NCI-H2029 treated with DMSO at 0.1 percent for 48 hours (cell line): Measurements from ENCODE around the gene NR2F1-AS1.
"Not testable (repeated sequence)": the region's sequence is repeated elsewhere in the genome, so short reads cannot be mapped to it uniquely, and the experiment has no call there.

Experiments
- DNase-seq: peaks from one replicate; lab custom pipeline; 2025; lab: John Stamatoyannopoulos, UW

NR2F1-AS1 gene

DNA sequence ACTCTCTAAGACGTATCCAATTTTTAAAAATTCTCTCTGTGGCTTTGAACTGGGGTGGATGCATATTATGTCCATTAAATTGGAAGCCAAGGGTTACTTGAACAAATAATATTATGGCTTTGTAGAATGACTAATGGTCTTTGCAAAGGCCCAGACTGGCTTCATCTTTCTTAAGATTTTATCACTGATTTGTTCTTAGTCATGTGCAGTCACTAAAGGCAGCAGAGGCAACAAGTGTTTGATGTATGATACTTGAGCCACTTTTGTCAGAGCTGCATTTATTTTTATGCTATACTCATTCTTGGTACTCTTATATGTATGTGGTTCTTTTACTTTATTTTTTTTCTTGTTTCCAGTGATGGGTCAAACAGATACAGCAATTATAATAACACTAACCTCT is 152.2 kb downstream of the NR2F1-AS1 start:
- DNase-seq, result no peak

DNA sequence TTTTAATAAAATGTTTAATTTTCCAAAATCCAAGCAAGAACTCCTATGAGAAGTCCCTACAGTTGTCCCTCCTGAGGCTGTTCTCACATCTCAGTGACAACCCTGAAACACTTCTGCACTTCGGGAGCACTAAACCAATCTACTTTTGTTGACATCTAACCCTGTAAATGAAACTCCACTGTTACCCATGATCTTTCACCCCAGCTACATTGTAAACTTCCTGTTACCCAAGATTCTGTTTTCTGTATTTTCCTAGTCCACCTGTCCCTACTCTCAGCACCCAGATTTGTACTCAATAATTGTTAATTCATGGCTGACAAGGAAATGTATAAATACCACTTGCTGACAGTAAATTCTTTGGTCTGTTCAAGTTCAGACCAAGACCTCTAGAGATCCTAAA is 153.7 kb downstream of the NR2F1-AS1 start:
- DNase-seq, result no peak

DNA sequence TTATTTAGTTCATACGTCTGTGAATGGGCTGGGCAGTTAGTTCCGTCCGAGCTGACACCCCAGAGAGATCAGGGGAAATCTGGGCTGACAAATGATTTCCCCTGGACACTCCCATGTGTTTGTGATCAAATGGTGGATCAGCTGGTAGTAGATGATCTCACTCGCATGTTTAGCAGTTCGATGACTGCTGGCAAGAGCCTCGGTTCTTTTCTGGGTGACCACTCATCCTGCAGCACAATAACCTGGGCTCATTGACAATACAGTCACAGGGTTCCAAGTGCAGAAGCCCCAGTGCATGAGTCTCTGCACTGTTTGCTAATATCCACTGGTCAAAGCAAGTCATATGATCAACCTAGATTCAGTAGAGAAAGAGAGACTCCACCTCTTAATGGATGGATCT is 155.9 kb downstream of the NR2F1-AS1 start:
- DNase-seq, result no peak

DNA sequence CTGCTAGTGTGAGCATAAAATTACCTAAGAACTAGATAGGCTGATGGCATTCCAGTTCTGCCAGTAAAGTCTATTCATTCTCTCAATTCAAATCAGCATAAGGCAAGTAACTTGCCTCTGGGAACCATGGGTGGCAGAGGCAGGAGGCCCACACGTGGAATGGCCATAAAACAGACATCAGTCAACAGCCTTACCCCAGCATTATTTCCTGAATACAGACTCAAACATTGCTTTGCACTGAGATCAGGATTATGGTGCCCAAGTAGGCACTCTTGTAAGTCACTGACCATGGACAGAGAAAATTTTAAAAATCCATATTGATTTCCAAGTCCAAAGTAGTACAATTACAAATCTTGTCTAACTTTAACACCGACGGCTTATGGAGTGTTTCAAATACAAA is 157.7 kb downstream of the NR2F1-AS1 start:
- no peak for DNase-seq

DNA sequence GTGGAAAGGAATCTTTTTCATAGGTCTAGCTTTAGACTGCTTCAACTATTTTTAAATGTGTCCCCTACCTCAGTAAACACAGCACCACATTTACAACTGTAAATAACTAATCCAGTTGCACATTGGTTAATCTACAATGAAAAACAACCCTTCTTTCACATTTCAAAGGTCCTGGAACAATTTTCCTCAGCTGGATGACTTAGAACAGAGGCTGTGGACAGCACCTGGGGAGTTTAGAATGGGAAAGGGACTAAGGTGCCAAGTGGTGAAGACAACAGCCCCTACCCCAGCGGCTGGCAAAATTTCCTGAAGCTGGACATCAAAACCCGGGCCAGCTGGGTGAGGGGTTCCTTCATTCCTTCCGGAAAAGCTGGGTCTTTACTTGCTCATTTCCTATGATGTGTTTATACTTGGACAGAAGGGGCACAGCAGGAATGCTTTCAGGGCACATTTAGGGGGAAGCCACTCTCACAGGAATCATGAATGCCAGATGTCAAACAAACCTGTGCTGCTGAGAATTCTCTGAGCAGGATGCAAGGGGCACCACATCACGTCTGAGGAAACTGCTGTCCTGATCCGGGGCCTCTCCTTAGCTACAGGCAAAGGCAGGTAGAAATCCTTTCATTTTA is 158.3 kb downstream of the NR2F1-AS1 start:
- DNase-seq, result no peak

DNA sequence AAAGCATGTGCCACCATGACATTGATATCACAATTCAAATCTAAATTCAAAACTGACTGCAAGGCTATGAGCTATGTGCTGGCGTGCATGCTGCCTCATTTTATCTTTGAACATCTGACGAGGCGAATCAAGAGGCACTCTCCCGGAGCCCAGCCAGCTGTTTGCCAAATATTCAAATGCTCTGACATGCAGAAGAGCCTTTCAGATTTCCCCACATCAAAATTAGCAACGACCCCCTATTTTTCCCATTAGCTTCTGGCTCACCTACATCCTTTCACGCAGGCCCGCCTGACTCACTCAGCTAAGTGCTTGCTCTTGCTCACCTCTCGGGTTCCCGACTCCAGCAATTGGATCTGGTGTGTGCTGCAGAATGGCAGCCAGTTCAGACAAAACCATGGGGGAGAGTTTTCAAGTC is 159.0 kb downstream of the NR2F1-AS1 start:
- DNase-seq, result no peak

DNA sequence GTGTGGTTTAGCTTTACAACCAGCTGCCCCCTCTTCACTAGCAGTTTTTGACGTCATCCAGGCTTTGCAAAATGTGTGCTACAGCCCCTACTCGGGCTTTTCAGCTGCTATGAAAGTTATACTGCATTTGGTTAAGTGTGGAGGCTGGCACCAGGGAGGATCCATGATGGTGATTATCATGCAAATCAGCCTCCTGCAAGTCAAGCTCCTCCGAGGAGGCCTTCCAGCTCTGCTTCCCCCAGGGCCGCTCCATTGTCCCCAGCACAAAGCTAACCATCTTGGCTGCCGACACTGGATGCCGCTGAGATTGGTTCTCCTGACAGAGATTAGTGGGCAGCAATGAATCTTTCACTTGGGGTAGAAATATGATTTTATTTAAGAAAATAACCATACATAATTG is 159.6 kb downstream of the NR2F1-AS1 start:
- DNase-seq, result no peak

DNA sequence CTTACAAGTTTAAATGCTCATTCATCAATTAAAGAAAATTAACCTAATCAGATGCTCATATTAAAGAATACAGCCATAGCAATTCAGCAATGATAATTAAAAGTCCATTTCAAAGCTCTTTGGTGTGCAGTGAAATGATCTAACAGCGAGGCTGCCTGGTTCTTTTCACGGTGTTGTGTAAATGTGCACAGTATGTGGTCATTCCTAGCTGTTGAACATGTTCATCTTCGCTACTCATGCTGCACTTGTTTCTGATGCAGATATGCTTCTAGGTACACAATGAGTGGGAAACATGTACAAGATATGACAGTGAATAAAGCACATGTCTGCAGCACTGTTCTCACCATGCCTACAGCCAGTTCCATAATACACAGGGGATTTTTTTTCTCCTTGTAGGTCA is 163.5 kb downstream of the NR2F1-AS1 start:
- DNase-seq, result no peak

DNA sequence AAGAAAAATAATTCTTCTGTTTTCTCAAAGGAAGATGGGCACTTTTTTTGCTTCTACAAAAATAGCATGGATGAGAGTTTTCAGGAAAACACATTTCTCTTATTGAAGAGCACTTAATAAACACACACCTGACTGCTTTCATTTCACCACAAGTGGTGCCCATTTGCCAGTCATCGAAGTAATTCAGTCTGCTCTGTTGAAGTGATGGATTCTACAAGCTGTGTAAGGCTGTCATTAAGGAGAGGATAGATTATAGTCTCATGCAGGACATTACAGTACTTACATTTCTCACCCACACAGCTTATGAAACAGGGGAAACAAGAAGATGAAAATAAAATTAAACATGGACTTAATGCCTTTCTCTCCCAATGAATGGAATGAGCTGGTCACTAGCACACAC is 165.2 kb downstream of the NR2F1-AS1 start:
- DNase-seq, result no peak

DNA sequence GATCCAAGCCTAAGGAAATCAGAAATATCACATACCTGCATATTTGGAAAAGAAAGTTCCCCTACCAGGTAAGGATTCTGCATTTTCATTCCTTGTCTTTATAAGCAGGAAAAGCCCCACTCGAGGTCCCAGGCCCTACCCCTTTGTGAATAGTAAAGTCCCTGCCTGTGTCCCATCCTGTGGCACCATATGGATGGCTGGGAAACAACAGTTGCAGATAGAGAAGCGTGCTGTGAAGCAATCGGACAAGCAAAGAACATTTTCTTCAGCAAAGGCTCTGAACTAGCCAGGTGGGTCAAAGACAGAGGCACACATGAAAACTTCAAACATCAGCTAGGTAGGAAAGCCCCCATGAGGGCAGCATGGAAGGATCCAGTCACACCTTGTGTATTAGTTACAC is 169.3 kb downstream of the NR2F1-AS1 start:
- no peak for DNase-seq

DNA sequence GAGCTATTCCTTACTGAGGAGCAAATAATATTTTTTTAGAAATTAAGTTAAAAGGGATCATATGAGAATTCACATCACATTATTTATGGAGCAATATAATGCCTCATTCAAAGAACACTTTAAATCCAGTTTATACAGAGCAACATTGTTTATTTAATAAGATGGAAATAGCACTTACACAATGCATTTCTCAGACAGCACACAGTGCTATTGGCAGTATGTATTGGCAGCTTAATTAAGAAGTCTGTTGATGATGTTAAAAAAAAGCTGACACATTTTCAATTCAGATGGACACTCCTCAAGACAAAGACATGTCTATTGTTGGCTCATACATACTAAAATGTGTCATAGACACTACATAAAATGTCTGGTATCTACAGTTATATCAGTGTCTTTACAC is 171.3 kb downstream of the NR2F1-AS1 start:
- no peak for DNase-seq

DNA sequence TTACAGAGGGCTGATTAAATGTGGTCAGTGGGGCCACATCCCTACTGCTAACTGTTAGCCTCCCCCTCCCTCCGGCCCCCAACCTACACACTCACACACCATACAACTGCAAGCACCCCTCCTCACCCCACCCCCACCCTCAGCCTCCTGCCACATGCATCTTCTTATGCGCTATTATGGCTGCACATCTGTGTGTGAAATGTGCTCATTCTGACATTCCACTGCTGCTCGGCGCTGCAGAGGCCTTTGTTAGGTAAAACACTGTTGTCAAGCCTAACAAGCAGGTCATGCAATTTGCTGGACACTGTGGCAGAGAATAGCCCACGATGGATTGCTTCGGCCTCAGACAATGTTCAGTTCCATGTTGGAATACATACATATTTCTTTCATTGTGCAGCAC is 173.6 kb downstream of the NR2F1-AS1 start:
- no peak for DNase-seq

DNA sequence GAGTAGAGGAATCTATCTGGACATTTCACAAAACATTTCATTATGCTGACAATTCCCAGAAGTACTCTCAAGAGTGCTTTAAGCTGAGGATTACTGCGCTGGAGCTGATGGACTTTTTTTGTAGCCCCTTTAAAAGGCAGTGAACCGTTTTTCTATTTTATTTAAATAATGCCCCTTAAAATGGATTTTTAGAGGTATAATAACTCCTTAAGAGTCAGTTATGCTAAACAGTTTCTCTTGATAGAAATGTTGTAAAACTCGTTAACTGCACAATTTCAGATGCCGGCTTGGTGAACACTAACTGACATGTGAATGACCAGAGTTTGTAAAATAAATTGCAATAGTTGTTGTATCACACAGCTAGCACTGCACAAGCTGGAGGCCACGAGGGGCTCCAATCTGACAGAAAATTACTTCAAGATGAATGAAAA is 174.0 kb downstream of the NR2F1-AS1 start:
- no peak for DNase-seq

DNA sequence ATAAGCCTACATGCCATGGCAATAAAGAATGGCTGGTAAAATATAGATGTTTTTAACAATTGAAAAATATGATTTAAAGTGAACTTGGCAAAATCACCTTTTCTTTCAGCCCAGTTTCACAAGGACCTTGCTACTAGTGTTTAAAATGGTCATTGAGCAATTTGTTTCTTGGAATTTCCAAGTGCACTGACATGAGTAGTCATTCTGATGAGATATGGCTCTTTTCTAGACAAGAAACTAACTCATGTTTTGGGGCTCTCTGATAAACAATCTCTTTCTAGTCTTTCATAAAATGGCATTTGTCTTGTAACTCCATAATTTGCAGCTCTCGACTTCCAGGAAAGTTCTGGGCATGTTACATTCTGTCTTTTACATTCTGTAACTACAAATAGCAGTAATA is 176.8 kb downstream of the NR2F1-AS1 start:
- no peak for DNase-seq

DNA sequence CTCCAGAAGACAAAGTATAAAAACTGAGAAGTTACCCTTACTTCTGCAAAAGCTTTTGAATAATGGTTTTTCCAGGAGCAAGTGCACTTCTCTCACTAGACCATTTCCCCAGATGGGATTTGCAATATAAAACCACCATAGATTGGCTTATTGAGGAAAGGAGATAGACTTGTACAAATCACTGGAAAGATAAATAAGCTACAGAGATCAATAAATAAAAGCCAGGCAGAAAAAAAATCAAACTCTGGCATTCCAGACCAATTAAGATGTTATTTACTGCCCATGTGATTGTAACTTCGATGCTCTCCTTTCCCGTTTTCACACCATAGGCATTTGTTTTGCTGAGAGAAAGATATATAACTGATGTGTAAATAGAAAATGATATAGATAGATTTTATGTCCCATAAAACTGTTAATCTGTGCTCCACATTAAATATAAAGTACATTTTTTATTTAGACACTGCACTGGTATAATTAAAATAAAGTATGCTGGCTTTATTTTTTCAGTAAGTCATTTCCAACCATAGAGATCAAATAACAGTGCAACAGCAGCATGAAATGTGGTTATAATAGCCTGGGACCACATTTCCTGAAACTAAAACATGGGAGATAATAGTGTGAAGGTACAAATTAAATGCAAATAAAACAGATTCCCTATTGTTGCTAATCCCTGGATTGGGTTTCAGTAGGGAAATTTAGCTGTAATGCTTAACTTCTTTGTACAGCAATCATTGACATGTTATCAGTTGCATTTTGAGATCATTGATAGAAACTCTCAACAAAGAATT is 177.7 kb downstream of the NR2F1-AS1 start:
- no peak for DNase-seq

DNA sequence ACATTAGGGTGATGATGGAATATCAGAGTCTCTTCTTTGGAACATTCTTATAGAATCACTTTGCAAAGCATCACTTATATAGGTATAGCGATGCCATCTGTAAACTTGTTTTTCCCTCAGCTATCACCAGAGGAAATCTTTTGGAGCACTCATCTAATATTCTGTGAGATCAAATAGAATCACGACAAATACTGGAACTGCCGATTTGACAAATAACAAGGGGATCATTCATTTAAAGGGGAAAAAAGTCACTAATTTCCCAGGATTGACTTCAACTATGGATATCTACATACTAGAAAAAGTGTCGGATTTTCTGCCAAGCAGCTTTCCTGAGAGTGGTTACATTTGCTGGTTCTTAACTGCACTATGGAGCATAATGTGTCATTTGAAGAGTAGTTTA is 178.6 kb downstream of the NR2F1-AS1 start:
- DNase-seq, result no peak

DNA sequence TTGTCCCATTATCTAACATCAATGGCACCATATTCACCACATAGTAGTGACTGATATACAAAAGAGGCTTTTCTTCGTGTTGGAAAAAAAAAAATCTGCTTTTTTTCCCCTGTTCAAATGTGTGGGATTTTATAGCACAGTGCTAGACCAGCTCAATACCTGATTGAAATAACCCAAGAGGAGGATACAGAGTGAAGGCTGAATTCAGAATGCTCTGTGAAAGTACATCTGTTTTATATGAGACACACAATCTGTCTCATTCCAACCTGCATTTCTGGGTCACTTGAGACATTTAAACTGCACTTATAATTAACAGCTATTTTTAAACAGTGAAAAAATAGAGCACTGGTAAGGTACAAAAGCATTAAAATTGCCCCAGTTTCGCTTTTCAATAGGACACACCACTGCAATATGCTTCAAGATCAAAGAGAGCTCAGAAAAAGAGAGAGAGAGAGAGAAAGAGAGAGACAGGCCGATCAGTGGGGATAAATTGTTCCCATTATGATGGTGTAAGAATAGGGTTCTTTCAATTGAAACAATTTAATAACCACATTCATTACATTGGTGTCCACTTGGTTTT is 179.3 kb downstream of the NR2F1-AS1 start:
- no peak for DNase-seq

DNA sequence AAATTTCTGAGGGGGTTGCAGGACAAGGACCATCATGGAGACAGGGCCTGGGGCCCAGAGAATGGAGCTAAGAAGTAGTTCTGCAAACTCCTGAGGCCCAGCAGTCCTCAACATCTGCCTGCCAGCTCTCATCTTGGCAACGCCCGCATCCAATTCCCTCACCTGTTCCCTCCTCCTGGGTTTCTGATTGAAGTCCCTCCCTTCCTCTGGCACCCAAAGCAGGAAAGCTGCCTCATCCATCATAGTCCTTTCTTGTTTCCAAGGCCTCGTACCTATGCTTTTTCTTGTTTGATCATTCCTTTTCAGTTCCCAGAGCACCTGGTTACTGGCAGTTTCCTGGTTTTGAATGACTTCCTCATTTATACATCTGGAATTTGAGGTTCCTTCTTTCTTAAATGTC is 181.3 kb downstream of the NR2F1-AS1 start:
- DNase-seq, result no peak

DNA sequence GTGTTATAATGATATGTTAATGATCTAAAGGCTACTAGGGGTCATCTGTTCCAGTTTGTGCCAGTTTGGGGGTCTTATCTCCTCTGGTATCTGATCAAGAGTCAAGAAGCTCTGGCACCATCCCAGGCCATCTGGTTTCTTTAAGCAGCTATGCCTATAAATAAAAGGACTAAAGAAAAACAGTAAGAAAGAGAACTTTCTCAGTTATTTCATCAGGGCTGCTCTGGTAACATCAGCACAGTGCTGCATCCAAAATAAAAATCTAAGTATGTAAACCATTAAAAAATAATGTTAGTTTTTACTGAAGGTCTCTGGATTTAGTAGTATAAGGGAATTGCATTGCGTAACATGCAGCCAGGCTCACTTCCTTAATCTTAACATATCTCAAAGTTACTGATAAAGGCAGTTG is 185.0 kb downstream of the NR2F1-AS1 start:
- DNase-seq, result no peak

DNA sequence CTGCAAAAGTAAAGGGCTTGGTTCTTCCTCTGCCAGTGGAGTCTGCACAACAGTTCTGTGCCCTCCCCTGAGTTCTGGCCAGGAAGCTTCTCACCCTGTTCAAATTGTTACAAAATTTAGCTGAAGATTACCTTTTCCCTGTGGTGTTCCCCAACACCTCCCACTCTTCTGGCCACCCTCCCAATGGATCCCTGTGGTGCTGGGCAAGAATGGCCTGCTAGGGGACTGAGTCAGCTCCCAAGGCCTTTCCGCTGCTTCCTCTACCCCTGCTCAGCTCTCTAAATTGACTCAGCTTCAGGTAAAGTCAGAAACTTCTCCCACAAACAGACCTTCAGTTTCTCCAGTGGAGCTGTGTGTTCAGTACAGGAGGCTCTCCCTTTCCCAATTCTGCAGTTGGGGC is 186.0 kb downstream of the NR2F1-AS1 start:
- DNase-seq, result no peak

DNA sequence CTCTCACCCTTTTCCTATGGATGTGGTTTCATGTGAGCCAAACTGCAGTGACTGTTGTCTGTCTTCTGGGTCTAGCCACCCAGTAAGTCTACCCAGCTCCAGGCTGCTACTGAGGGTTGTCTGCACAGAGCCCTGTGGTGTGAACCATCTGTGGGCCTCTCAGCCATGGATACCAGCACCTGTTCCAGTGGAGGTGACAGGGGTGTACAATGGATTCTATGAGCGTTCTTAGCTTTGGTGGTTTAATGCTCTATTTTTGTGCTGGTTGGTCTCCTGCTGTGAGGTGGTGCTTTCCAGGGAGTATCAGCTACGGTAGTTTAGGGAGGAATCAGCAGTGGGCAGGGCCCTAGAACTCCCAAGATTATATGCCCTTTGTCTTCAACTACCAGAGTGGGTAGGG is 186.7 kb downstream of the NR2F1-AS1 start:
- DNase-seq, result no peak

DNA sequence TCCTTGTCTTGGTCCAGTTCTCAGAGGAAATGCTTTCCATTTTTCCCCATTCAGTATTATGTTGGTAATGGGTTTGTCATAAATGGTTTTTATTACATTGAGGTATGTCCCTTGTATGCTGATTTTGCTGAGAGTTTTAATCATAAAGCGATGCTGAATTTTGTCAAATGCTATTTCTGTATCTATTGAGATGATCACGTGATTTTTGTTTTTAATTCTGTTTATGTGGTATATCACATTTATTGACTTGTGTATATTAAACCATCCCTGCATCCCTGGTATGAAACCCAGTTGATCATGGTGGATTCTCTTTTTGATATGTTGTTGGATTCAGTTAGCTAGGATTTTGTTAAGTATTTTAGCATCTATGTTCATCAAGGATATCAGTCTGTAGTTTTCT is 189.8 kb downstream of the NR2F1-AS1 start:
- not testable (repeated sequence) for DNase-seq

DNA sequence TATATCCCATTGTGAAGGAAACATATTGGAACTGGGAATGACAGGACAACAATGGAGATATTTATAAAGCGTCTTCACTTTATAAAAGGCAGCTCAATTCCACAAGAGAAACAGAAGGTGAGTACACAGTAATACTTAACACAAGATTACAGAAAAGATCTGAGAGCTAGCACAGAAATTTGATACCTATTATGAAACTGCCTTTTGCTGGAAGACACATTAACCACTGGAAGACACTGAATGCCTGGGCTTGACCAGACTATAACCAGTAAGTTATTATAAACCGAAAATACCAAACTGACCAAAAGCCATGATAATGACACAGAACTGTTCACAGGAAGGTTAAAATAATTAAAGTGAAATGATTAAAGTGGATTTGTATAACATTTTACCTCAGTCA is 195.4 kb downstream of the NR2F1-AS1 start:
- DNase-seq, result no peak

DNA sequence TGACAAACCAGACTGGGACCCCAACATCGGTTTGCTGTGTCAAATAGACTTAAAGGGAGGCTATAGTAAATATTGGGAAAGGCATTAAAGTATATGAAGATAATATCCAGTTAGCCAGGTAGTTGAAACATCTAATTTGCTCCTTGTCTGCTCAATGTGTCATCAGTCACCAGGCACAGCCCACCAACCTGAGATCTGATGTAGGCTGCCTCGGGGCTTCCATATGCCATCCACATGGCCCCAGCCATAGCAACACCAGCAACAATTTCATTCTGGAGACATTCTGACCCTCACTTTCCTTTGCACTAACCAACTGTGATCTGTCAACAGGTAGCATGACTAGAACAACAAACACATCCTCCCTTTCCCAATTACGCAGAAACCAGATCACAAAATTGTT is 196.0 kb downstream of the NR2F1-AS1 start:
- no peak for DNase-seq
